K562 (cell line): ENCODE results near the gene WWOX. TPM values are rescaled to one million over a fixed set of nuclear protein-coding genes. Genes with fewer than 3 reads are reported as not detected.

Experiments used
- ATAC-seq: fragments of 200-7000 bp; cut with Tn5 transposase; 3 replicates; pipeline ENCODE4 v1.9.1; 2020; ENCODE audit warnings: moderate library complexity
- BruUV-seq: library from RNA; stranded (reverse); fragments of 400-500 nt; replicated peaks from 2 replicates; lab custom pipeline; 2021; lab: Mats Ljungman, UMichigan
- CTCF ChIA-PET: fragments of 300-600 bp; formaldehyde crosslinking; extraction: SDS; loops from one replicate; lab custom pipeline; 2021; ENCODE audit warnings: low intra/inter-chr PET ratio; lab: Yijun Ruan, JAX
- POLR2A ChIA-PET: fragments of 300-600, 350-650 bp; sonication (Branson Sonifier 250); formaldehyde crosslinking; extraction: SDS; loops from one replicate; lab custom pipeline; 2021; ENCODE audit warnings: antibody characterized with exemption, inconsistent platforms; lab: Yijun Ruan, JAX
- DNase-seq, 4 experiments: peaks; one replicate each; pipeline versions ENCODE4 v3.0.0 to v3.0.0-alpha.2; 2011 to 2018; ENCODE audit warnings: low spot score in 3 of 4, mixed read lengths in 3 of 4; ENCODE audit errors: extremely low read depth in 1 of 4
- FAIRE-seq: peaks from 2 replicates; lab custom pipeline; 2011; peaks lifted over from hg19 to GRCh38; lab: Jason Lieb, UNC
- H2AFZ ChIP-seq: 2 replicates; pipeline ENCODE4 v1.6.0; 2011; ENCODE audit warnings: low read depth, low read length, control low read depth, inconsistent platforms
- H3K27ac ChIP-seq: fragments of 200-600 bp; 3 replicates; pipeline ENCODE4 v1.8.0; 2011; ENCODE audit warnings: low read depth, mild to moderate bottlenecking, control low read depth, inconsistent platforms, low read length, moderate library complexity, mixed read lengths; ENCODE audit errors: extremely low read depth
- H3K27me3 ChIP-seq, 2 experiments: fragments of 300-600 bp in 1 of 2; 2 replicates in 1 of 2; 3 replicates in 1 of 2; pipeline versions ENCODE4 v1.6.0 to v1.8.0; 2011; ENCODE audit warnings: inconsistent platforms in 2 of 2, low read length in 2 of 2, mild to moderate bottlenecking in 1 of 2, mixed read lengths in 1 of 2, moderate library complexity in 1 of 2; ENCODE audit not compliant: control insufficient read depth in 2 of 2, insufficient read depth in 2 of 2
- H3K36me3 ChIP-seq: fragments of 300-600 bp; 3 replicates; pipeline ENCODE4 v1.8.0; 2011; ENCODE audit warnings: mild to moderate bottlenecking, low read length, inconsistent platforms; ENCODE audit not compliant: control insufficient read depth, insufficient read depth
- H3K4me1 ChIP-seq, 2 experiments: fragments of 200-600 bp in 1 of 2; replicated peaks in 1 of 2; 2 replicates in 1 of 2; 3 replicates in 1 of 2; pipeline versions ENCODE4 v1.5.1 to v1.8.0; 2011; ENCODE audit warnings: inconsistent platforms in 2 of 2, low read length in 2 of 2, mild to moderate bottlenecking in 1 of 2, mixed read lengths in 1 of 2, moderate library complexity in 1 of 2; ENCODE audit not compliant: control insufficient read depth in 2 of 2, insufficient read depth in 2 of 2
- H3K4me2 ChIP-seq: 2 replicates; pipeline ENCODE4 v1.6.1; 2011; ENCODE audit warnings: low read length, control low read depth, inconsistent platforms, mixed read lengths; ENCODE audit not compliant: insufficient read depth
- H3K4me3 ChIP-seq: fragments of 200-600 bp; sonication (generic), shearing (Covaris generic); 2 replicates; pipeline ENCODE4 v1.5.1; 2016; ENCODE audit warnings: control low read depth, inconsistent platforms
- H3K79me2 ChIP-seq: fragments of 200-600 bp; 3 replicates; pipeline ENCODE4 v1.8.0; 2011; ENCODE audit warnings: low read length, inconsistent platforms; ENCODE audit not compliant: control insufficient read depth, insufficient read depth
- H3K9ac ChIP-seq, 2 experiments: 2 replicates each; pipeline versions ENCODE4 v1.6.0 to v1.6.1; 2011; ENCODE audit warnings: low read depth in 2 of 2, low read length in 2 of 2, control low read depth in 1 of 2, inconsistent platforms in 1 of 2, mild to moderate bottlenecking in 1 of 2, mixed read lengths in 1 of 2; ENCODE audit not compliant: insufficient read depth in 1 of 2
- H3K9me1 ChIP-seq: one replicate; pipeline ENCODE4 v1.6.0; 2011; ENCODE audit warnings: inconsistent platforms, mild to moderate bottlenecking, low read length, moderate library complexity; ENCODE audit not compliant: control insufficient read depth, insufficient read depth
- H3K9me3 ChIP-seq: replicated peaks from 2 replicates; pipeline ENCODE4 v1.5.1; 2011; ENCODE audit warnings: low read depth, low read length, inconsistent platforms; ENCODE audit not compliant: control insufficient read depth, insufficient read depth
- H4K20me1 ChIP-seq: replicated peaks from 2 replicates; pipeline ENCODE4 v1.6.1; 2011; ENCODE audit warnings: low read length, inconsistent platforms, mixed read lengths; ENCODE audit not compliant: control insufficient read depth, insufficient read depth
- ASH1L ChIP-seq: fragments of 450-650 bp; IDR thresholded peaks from 2 replicates; pipeline ENCODE4 v1.6.1; 2018; ENCODE audit warnings: borderline replicate concordance, mild to moderate bottlenecking, low read depth; ENCODE audit not compliant: partially characterized antibody
- BRF1 ChIP-seq: IDR thresholded peaks from 3 replicates; pipeline ENCODE4 v1.6.1; 2011; ENCODE audit warnings: borderline replicate concordance, mild to moderate bottlenecking; ENCODE audit not compliant: insufficient read length; ENCODE audit errors: extremely low read depth
- ETV1 ChIP-seq: fragments of 450-650 bp; conservative IDR thresholded peaks from 2 replicates; pipeline ENCODE4 v1.6.1; 2016; ENCODE audit warnings: missing genetic modification characterization, control low read depth, low read depth, missing compliant biosample characterization
- HNRNPUL1 ChIP-seq: fragments of 200-400 bp; formaldehyde crosslinking; IDR thresholded peaks from 2 replicates; pipeline ENCODE4 v1.6.1; 2017; ENCODE audit warnings: low read length
- JUND ChIP-seq, 2 experiments: IDR thresholded peaks; 2 replicates in 1 of 2; 3 replicates in 1 of 2; pipeline ENCODE4 v1.6.1; 2011; ENCODE audit warnings: borderline replicate concordance in 2 of 2, low read depth in 2 of 2, low read length in 2 of 2, improper control_type of control experiment in 1 of 2, missing biosample characterization in 1 of 2, missing genetic modification characterization in 1 of 2, missing genetic modification reagents in 1 of 2
- PKNOX1 ChIP-seq: fragments of 450-650 bp; IDR thresholded peaks from 2 replicates; pipeline ENCODE4 v1.6.1; 2016
- PML ChIP-seq: IDR thresholded peaks from 2 replicates; pipeline ENCODE4 v1.6.1; 2012; ENCODE audit warnings: low read length, inconsistent platforms
- SRSF1 ChIP-seq: fragments of 200-400 bp; formaldehyde crosslinking; IDR thresholded peaks from 2 replicates; pipeline ENCODE4 v1.6.1; 2017; ENCODE audit warnings: mild to moderate bottlenecking, low read depth, low read length, moderate library complexity
- TARDBP ChIP-seq: fragments of 450-650 bp; IDR thresholded peaks from 2 replicates; pipeline ENCODE4 v1.6.1; 2016
- ZNF263 ChIP-seq: sonication (generic); formaldehyde crosslinking; IDR thresholded peaks from 2 replicates; pipeline ENCODE4 v1.8.0; 2022; ENCODE audit warnings: mild to moderate bottlenecking, missing genetic modification reagents, borderline replicate concordance
- ZNF41 ChIP-seq: fragments of 250-450 bp; sonication (Bioruptor Pico); conservative IDR thresholded peaks from 2 replicates; pipeline ENCODE4 v1.4.0; 2020; ENCODE audit warnings: mild to moderate bottlenecking
- WGBS: fragments of 100-300 bp; shearing (Covaris generic); methylation state at CpG from one replicate; pipeline ENCODE4 v1.1.6; 2016; ENCODE audit warnings: low coverage, mixed read lengths; ENCODE audit not compliant: insufficient coverage; ENCODE audit errors: missing lambda C conversion rate; 5-methylcytosine and 5-hydroxymethylcytosine counted together
- in situ Hi-C: fragments of 300-500 bp; cut with MboI; formaldehyde crosslinking; loops from 4 replicates; pipeline ENCODE4 v1.15.0; 2018; ENCODE audit warnings: inconsistent platforms, mixed read lengths
- intact Hi-C: fragments of 100-400 bp; cut with micrococcal nuclease; formaldehyde crosslinking; loops from 2 replicates; pipeline ENCODE4 v1.14.2; 2022
- polyA plus RNA-seq, 8 experiments: library from polyadenylated mRNA; depleted of rRNA in 4 of 8; stranded (reverse) in 5 of 8; unstranded in 3 of 8; fragments of >200 nt; fragmentation: Nextera tagmentation in 2 of 8; fragmentation: Illumina TruSeq in 1 of 8; extraction: Ambion mirVana in 2 of 8; extraction: Trizol in 1 of 8; gene quantifications; 2 replicates each; pipeline versions ENCODE4 v1.2.1 to v1.2.3, GENCODE V29; 2011 to 2014; ENCODE audit warnings: inconsistent platforms in 1 of 8, missing spikeins in 1 of 8
- total RNA-seq, 7 experiments: library from RNA; depleted of rRNA in 6 of 7; stranded (reverse); fragments of >200 nt in 6 of 7; fragmentation: Illumina TruSeq in 2 of 7; extraction: Trizol in 2 of 7; gene quantifications; 2 replicates each; pipeline versions ENCODE4 v1.2.1 to v1.2.3, GENCODE V29; 2011 to 2021; ENCODE audit warnings: low replicate concordance in 1 of 7
- TF ChIP-seq, protein P1 (sequence below): fragments of 450-650 bp; formaldehyde crosslinking; IDR thresholded peaks from 2 replicates; pipeline ENCODE4 v1.4.0; 2022; ENCODE audit warnings: missing genetic modification characterization
- TF ChIP-seq, protein P2 (sequence below), 3 experiments: fragments of 200-800 bp in 1 of 3; sonication (Bioruptor generic) in 1 of 3; sonication (generic) in 1 of 3; formaldehyde crosslinking in 1 of 3; IDR thresholded peaks; 2 replicates each; pipeline versions ENCODE4 v1.6.1 to v1.8.0; 2016 to 2022; ENCODE audit warnings: mild to moderate bottlenecking in 2 of 3, missing compliant biosample characterization in 2 of 3, missing genetic modification characterization in 2 of 3, missing genetic modification reagents in 1 of 3
- TF ChIP-seq, protein P3 (sequence below): fragments of 250-450 bp; sonication (Bioruptor Pico); IDR thresholded peaks from 2 replicates; pipeline ENCODE4 v1.4.0; 2020; ENCODE audit warnings: borderline replicate concordance
- TF ChIP-seq, protein P4 (sequence below): fragments of 250-450 bp; sonication (Bioruptor Pico); IDR thresholded peaks from 2 replicates; pipeline ENCODE4 v1.8.0; 2021; ENCODE audit warnings: mild to moderate bottlenecking, moderate library complexity

The WWOX gene
- total and polyA plus RNA-seq, 9 of the 15 experiments (the other 6 are each of a cell fraction or from before 2014, with no cell fraction given), result 1.6 to 22.7 (median 8.1) TPM

DNA sequence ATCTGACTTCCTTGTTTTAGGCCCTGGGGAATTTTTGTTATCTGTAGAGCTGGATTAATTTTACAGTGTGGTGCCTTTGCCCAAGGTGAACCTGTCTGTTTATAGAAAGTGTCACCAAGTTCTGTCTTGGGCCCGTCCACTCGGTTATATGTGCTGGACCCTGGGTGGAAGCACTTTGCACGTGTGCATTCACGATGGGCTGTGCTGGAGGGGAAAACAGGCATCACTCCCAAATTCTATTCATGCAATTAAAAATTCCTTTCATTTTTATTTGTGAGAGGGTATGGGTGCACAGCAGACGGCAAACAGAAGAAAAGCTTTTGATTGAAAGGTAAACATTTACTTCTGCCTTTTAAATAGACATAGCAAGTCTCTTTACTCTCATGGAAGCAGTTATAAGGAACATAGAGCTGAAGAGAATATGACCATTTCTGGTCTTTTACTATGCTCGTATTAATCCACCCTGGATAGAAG lies 101.2 kb downstream of the WWOX start:
- Histone ChIP-seq H3K9ac (no peak overlapping the region), H3K9me1 (no peaks in the 10 kb centered on the region), H3K4me2 (no peak overlapping the region), H3K27me3 (peaks cover 3 to 4% of the 10 kb centered on the region in 2 experiments; a peak in 2 of 5 replicates), H3K9me3 (no peaks in the 10 kb centered on the region), H4K20me1 (no peaks in the 10 kb centered on the region), H3K36me3 (no peaks in the 10 kb centered on the region), H3K27ac (no peak overlapping the region), H3K4me1 (no peaks in the 10 kb centered on the region), H2AFZ (no peak overlapping the region), H3K79me2 (no peaks in the 10 kb centered on the region), H3K4me3 (no peak overlapping the region)
- BruUV-seq, result no TSS peak
- FAIRE-seq (no peak), ATAC-seq (no peak), DNase-seq (no peak)
- in situ Hi-C loops (no loop called here), intact Hi-C loops (no loop called here)
- 2% methylated on average over 6 of the region's 6 CpGs for WGBS
- ChIA-PET CTCF (no interaction called here), POLR2A (no interaction called here)
- TF ChIP-seq ZNF263 (CRISPR knock-in tag) (no peak), HNRNPUL1 (no peak), ETV1 (tag) (no peak), JUND (IDR thresholded peaks at IDR 0.05; ENCODE audit: borderline replicate concordance, low read depth, low read length) (no peak), JUND (tag; IDR thresholded peaks at IDR 0.05; ENCODE audit: borderline replicate concordance, low read depth, low read length) (no peak), ZNF41 (CRISPR knock-in tag) (no peak), BRF1 (no peak), SRSF1 (no peak), ASH1L (no peak), PKNOX1 (no peak), TARDBP (no peak), PML (no peak)
- TF ChIP-seq, protein P1, sequence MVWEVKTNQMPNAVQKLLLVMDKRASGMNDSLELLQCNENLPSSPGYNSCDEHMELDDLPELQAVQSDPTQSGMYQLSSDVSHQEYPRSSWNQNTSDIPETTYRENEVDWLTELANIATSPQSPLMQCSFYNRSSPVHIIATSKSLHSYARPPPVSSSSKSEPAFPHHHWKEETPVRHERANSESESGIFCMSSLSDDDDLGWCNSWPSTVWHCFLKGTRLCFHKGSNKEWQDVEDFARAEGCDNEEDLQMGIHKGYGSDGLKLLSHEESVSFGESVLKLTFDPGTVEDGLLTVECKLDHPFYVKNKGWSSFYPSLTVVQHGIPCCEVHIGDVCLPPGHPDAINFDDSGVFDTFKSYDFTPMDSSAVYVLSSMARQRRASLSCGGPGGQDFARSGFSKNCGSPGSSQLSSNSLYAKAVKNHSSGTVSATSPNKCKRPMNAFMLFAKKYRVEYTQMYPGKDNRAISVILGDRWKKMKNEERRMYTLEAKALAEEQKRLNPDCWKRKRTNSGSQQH, result no peak
- TF ChIP-seq, protein P2, sequence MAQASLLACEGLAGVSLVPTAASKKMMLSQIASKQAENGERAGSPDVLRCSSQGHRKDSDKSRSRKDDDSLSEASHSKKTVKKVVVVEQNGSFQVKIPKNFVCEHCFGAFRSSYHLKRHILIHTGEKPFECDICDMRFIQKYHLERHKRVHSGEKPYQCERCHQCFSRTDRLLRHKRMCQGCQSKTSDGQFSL (CRISPR knock-in tag; IDR thresholded peaks at IDR 0.05), result no peak
- TF ChIP-seq, protein P2 (tag; IDR thresholded peaks at IDR 0.05), result no peak
- TF ChIP-seq, protein P3, sequence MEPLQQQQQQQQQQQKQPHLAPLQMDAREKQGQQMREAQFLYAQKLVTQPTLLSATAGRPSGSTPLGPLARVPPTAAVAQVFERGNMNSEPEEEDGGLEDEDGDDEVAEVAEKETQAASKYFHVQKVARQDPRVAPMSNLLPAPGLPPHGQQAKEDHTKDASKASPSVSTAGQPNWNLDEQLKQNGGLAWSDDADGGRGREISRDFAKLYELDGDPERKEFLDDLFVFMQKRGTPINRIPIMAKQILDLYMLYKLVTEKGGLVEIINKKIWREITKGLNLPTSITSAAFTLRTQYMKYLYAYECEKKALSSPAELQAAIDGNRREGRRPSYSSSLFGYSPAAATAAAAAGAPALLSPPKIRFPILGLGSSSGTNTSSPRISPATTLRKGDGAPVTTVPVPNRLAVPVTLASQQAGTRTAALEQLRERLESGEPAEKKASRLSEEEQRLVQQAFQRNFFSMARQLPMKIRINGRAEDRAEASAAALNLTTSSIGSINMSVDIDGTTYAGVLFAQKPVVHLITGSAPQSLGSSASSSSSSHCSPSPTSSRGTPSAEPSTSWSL (CRISPR knock-in tag), result no peak
- TF ChIP-seq, protein P4, sequence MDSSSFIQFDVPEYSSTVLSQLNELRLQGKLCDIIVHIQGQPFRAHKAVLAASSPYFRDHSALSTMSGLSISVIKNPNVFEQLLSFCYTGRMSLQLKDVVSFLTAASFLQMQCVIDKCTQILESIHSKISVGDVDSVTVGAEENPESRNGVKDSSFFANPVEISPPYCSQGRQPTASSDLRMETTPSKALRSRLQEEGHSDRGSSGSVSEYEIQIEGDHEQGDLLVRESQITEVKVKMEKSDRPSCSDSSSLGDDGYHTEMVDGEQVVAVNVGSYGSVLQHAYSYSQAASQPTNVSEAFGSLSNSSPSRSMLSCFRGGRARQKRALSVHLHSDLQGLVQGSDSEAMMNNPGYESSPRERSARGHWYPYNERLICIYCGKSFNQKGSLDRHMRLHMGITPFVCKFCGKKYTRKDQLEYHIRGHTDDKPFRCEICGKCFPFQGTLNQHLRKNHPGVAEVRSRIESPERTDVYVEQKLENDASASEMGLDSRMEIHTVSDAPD (CRISPR knock-in tag), result no peak
